ENCODE results near the gene C12orf56.

DNA sequence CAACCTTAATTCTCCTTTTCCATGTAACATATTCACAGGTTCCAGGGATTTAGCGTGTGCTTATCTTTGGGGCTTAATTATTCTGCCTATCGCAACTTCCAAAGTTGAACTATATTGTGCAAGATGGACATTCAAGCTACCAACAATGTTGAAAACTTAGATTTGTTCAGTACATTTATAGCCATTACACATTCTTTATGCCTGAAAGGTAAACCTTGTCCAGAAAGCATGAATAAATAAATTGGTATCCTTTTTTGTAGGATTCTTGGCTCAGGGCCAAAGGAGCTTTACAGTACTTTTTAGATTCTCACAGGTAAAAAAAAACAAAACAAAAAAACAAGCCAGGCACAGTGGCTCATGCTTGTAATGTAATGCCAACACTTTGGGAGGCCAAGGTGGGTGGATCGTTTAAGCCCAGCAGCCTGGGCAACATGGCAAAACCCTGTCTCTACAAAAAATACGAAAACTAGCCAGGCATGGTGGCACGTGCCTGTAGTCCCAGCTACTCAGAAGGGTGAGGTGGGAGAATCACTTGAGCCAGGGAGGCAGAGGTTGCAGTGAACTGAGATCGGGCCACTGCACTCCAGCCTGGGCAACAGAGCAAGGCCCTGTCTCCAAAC is 3.3 kb downstream of the C12orf56 start:
- TF ChIP-seq REST (IDR thresholded peaks at IDR 0.05; ENCODE audit: borderline replicate concordance), result no peak
- TF ChIP-seq REST (CRISPR knock-in tag; IDR thresholded peaks at IDR 0.05; ENCODE audit: low read depth), result no peak
- no peak for TF ChIP-seq ZNF3 (CRISPR knock-in tag; IDR thresholded peaks at IDR 0.05)
- TF ChIP-seq, protein P1, sequence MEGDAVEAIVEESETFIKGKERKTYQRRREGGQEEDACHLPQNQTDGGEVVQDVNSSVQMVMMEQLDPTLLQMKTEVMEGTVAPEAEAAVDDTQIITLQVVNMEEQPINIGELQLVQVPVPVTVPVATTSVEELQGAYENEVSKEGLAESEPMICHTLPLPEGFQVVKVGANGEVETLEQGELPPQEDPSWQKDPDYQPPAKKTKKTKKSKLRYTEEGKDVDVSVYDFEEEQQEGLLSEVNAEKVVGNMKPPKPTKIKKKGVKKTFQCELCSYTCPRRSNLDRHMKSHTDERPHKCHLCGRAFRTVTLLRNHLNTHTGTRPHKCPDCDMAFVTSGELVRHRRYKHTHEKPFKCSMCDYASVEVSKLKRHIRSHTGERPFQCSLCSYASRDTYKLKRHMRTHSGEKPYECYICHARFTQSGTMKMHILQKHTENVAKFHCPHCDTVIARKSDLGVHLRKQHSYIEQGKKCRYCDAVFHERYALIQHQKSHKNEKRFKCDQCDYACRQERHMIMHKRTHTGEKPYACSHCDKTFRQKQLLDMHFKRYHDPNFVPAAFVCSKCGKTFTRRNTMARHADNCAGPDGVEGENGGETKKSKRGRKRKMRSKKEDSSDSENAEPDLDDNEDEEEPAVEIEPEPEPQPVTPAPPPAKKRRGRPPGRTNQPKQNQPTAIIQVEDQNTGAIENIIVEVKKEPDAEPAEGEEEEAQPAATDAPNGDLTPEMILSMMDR (IDR thresholded peaks at IDR 0.05 in 2 of 3, conservative IDR thresholded peaks at IDR 0.05 in 1 of 3; ENCODE audit: insufficient read depth in 2 of 3, low read depth in 1 of 3, low read length in 3 of 3), result no peak
- TF ChIP-seq ZEB2 (IDR thresholded peaks at IDR 0.05), result no peak

Data from K562 (cell line).